Kidney (tissue), 14 donors: Measurements from ENCODE around the gene DPH3. TPM values are rescaled to one million over a fixed set of nuclear protein-coding genes. Genes with fewer than 3 reads are reported as not detected.

Experiments used
- DNase-seq, 5 donors: peaks; one replicate each; pipeline ENCODE4 v3.0.0-alpha.2; 2013 to 2020
- FAIRE-seq: peaks from 2 replicates; lab custom pipeline; 2012; peaks lifted over from hg19 to GRCh38; lab: Jason Lieb, UNC
- H3K27ac ChIP-seq, 2 donors: one replicate each; pipeline ENCODE4 v1.7.0; 2013; ENCODE audit warnings: low read depth in 2 of 2, low read length in 2 of 2, inconsistent platforms in 1 of 2
- H3K27me3 ChIP-seq: one replicate; pipeline ENCODE4 v1.7.1; 2013; ENCODE audit warnings: low read length, inconsistent platforms; ENCODE audit not compliant: control insufficient read depth, insufficient read depth
- H3K36me3 ChIP-seq, 3 donors: one replicate each; pipeline versions ENCODE4 v1.7.0 to v1.7.1; 2013; ENCODE audit warnings: low read length in 3 of 3, control low read depth in 1 of 3, inconsistent platforms in 1 of 3; ENCODE audit not compliant: insufficient read depth in 3 of 3, control insufficient read depth in 2 of 3
- H3K4me1 ChIP-seq, 3 donors: one replicate each; pipeline versions ENCODE4 v1.7.0 to v1.7.1; 2013; ENCODE audit warnings: low read length in 3 of 3, inconsistent platforms in 1 of 3, low read depth in 1 of 3; ENCODE audit not compliant: control insufficient read depth in 2 of 3, insufficient read depth in 2 of 3
- H3K4me3 ChIP-seq, 3 donors: one replicate each; pipeline versions ENCODE4 v1.7.0 to v1.8.1; 2013; ENCODE audit warnings: low read length in 3 of 3, control low read depth in 1 of 3, inconsistent platforms in 1 of 3
- H3K9ac ChIP-seq, 3 donors: one replicate each; pipeline versions ENCODE4 v1.7.0 to v1.7.1; 2013; ENCODE audit warnings: low read length in 3 of 3, control low read depth in 1 of 3, inconsistent platforms in 1 of 3
- H3K9me3 ChIP-seq, 3 donors: one replicate each; pipeline versions ENCODE4 v1.7.0 to v1.7.1; 2013; ENCODE audit warnings: low read length in 3 of 3, control low read depth in 1 of 3, inconsistent platforms in 1 of 3; ENCODE audit not compliant: control insufficient read depth in 2 of 3, insufficient read depth in 1 of 3
- intact Hi-C: fragments of 100-400 bp; cut with DNase I; formaldehyde crosslinking; loops from one replicate; pipeline ENCODE4 v1.11.1; 2022
- polyA plus RNA-seq: library from polyadenylated mRNA; stranded (reverse); fragments of 350-450 nt; fragmentation: Illumina TruSeq; extraction: RNeasy Lipid Tissue Mini Kit (QIAGEN cat#74804); gene quantifications from one replicate; pipeline ENCODE4 v1.2.3, GENCODE V29; 2014; ENCODE audit warnings: low read depth, low replicate concordance; ENCODE audit not compliant: insufficient read depth
- total RNA-seq: library from RNA; stranded (reverse); fragmentation: NEBNext Ultra II Directional; extraction: Animal tissue kit (Norgen Biotek cat#: 25700); gene quantifications from one replicate; pipeline ENCODE4 v1.2.1, GENCODE V29; 2021
- TF ChIP-seq, protein P1 (sequence below): IDR thresholded peaks from 3 replicates; pipeline ENCODE4 v1.5.1; 2012; ENCODE audit warnings: mild to moderate bottlenecking, moderate library complexity, borderline replicate concordance; ENCODE audit not compliant: insufficient read depth; ENCODE audit errors: extremely low read depth
- donor health status: control.
- donor health status: control.
- donor health status: control.
- donor health status: control.
- donor health status: control.
- donor health status: DM: yes; HTN: yes; CAD: no.
- donor health status: Normal renal cell carcinoma (clear cell type).

The DPH3 gene
- total and polyA plus RNA-seq, 2 donors from 2014 or later, result 16.3 to 19.3 TPM

GRCh38 chr3:16231983-16232382 is 32.8 kb downstream of the DPH3 start:
- no peak for FAIRE-seq
- Histone ChIP-seq H3K27me3 (no peaks in the 10 kb centered on the region), H3K36me3 (no peaks in the 10 kb centered on the region)

DNA sequence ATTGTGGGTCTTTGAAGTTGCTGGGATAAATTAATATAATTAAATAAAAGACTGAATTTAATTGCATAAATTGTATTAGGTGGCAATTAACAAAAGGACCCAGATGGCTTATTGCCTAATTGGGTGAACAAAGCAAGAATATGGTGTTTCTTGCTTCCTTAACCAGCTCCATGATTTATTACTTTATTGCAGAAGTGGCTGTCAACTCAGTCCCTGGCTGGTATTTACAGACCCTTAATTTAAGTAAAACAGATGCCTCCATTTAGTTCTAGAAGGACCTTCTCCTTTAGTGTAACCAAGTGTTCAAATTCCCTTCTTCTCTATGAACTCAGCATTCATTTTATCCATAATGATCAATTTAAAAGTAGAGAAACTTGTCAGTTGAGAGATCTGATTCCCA is 35.1 kb downstream of the DPH3 start:
- no peak overlapping the region for H3K4me3 ChIP-seq
- DNase-seq (no peak), FAIRE-seq (no peak)
- no peaks in the 10 kb centered on the region for H3K36me3 ChIP-seq
- no peaks in the 10 kb centered on the region for H3K4me1 ChIP-seq
- intact Hi-C loops, result no loop called here
- no peaks in the 10 kb centered on the region for H3K27me3 ChIP-seq
- H3K9me3 ChIP-seq, result no peaks in the 10 kb centered on the region
- no peak overlapping the region for H3K27ac ChIP-seq
- TF ChIP-seq, protein P1, sequence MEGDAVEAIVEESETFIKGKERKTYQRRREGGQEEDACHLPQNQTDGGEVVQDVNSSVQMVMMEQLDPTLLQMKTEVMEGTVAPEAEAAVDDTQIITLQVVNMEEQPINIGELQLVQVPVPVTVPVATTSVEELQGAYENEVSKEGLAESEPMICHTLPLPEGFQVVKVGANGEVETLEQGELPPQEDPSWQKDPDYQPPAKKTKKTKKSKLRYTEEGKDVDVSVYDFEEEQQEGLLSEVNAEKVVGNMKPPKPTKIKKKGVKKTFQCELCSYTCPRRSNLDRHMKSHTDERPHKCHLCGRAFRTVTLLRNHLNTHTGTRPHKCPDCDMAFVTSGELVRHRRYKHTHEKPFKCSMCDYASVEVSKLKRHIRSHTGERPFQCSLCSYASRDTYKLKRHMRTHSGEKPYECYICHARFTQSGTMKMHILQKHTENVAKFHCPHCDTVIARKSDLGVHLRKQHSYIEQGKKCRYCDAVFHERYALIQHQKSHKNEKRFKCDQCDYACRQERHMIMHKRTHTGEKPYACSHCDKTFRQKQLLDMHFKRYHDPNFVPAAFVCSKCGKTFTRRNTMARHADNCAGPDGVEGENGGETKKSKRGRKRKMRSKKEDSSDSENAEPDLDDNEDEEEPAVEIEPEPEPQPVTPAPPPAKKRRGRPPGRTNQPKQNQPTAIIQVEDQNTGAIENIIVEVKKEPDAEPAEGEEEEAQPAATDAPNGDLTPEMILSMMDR, result no peak
- no peak overlapping the region for H3K9ac ChIP-seq

More at GRCh38 chr3:16231983-16232382, 32.8 kb downstream of the DPH3 start:
- no peak overlapping the region for H3K9ac ChIP-seq
- H3K4me3 ChIP-seq, result no peak overlapping the region
- DNase-seq, result no peak
- no peaks in the 10 kb centered on the region for H3K9me3 ChIP-seq
- TF ChIP-seq, protein P1, result no peak
- intact Hi-C loops, result no loop called here
- H3K27ac ChIP-seq, result no peak overlapping the region
- no peaks in the 10 kb centered on the region for H3K4me1 ChIP-seq

DNA sequence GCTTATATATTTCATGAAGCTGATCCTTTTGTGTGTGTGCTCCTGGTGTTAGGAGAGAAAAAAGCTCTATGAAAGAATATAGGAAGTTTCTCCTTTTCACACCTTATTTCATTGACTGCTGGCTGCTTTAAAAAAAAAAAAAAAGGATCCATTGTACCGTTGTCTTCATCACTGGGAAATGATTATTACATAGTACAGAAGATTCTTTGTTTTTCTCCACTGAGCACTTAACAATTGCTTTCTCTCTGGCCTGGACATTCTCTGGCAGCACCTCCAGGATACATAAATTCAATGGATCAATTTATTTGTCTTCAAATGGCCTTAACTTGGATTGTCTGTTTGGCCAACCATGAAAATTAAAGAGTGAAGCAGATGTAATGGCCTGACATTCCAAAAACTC is 37.2 kb downstream of the DPH3 start:
- no peak overlapping the region for H3K27ac ChIP-seq
- no peaks in the 10 kb centered on the region for H3K36me3 ChIP-seq
- no peak for FAIRE-seq

More for the DNA sequence above, 37.2 kb downstream of the DPH3 start:
- H3K4me3 ChIP-seq, result no peak overlapping the region
- no peak for DNase-seq
- no peaks in the 10 kb centered on the region for H3K4me1 ChIP-seq
- no peaks in the 10 kb centered on the region for H3K27me3 ChIP-seq
- no peaks in the 10 kb centered on the region for H3K9me3 ChIP-seq
- intact Hi-C loops, result no loop called here
- TF ChIP-seq, protein P1, result no peak
- H3K9ac ChIP-seq, result no peak overlapping the region
